ENCODE measurements around the gene KRT75. TPM values are rescaled to one million over a fixed set of nuclear protein-coding genes. Genes with fewer than 3 reads are reported as not detected.

Gene KRT75
- total and polyA plus RNA-seq, 8 donors, result not detected

DNA sequence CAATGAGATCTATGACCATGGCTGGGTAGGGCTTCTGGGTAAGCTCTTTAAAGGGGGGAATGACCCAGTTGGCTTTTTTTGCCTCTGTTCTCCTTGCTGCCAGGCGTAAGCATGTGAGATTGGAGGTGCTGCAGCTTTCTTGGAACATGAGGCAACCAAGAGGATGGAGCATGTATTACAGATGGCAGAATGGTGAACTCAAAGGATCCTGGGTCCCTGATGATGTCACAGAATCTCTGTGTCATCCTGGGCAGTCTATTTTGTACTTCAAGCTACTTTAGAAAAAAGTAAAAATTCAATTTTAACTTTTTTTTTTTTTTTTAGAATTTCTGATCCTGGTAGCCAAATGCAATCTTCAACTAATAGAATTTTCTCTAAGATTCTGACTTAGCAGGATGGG lies 36.0 kb downstream of the KRT75 start:
- no peaks in the 10 kb centered on the region for H3K9me3 ChIP-seq
- FAIRE-seq, result no peak
- intact Hi-C loops (cut with DNase I), result loop anchor here in 1 of 3 donors (10.0 kb wide), 1 partner anchor 97 kb away; the partner anchor contains the start of gene KRT6A
- TF ChIP-seq, protein P1, sequence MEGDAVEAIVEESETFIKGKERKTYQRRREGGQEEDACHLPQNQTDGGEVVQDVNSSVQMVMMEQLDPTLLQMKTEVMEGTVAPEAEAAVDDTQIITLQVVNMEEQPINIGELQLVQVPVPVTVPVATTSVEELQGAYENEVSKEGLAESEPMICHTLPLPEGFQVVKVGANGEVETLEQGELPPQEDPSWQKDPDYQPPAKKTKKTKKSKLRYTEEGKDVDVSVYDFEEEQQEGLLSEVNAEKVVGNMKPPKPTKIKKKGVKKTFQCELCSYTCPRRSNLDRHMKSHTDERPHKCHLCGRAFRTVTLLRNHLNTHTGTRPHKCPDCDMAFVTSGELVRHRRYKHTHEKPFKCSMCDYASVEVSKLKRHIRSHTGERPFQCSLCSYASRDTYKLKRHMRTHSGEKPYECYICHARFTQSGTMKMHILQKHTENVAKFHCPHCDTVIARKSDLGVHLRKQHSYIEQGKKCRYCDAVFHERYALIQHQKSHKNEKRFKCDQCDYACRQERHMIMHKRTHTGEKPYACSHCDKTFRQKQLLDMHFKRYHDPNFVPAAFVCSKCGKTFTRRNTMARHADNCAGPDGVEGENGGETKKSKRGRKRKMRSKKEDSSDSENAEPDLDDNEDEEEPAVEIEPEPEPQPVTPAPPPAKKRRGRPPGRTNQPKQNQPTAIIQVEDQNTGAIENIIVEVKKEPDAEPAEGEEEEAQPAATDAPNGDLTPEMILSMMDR (IDR thresholded peaks at IDR 0.05), result no peak
- no peak for ATAC-seq
- no peaks in the 10 kb centered on the region for H3K27me3 ChIP-seq
- H3K4me3 ChIP-seq, result no peak overlapping the region
- no peak for DNase-seq
- no peaks in the 10 kb centered on the region for H3K4me1 ChIP-seq
- 83 to 93% methylated on average over 1 of the region's 1 CpG for WGBS, 2 donors
- H3K27ac ChIP-seq, result no peak overlapping the region
- no peaks in the 10 kb centered on the region for H3K36me3 ChIP-seq

DNA sequence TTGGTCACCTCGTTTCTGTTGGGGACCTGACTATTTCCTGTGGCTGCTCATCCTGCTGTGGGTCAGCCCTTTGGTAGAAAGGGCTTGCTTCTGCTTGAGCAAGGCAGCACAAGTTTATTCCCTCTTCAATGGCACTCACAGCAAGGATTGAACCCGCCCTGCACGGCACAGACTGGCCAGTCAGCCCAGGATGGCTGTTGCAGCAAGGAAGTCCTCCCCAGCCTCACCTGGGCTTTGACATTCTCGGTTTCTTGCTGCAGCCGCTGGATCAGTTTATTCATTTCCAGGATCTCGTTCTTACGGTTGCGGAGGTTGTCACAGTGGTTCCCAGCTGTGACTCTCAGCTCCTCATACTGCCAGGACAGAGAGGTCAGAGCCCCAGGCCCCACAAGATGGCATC lies 37.5 kb downstream of the KRT75 start:
- FAIRE-seq (no peak), ATAC-seq (no peak), DNase-seq (no peak)
- TF ChIP-seq, protein P1 (IDR thresholded peaks at IDR 0.05), result no peak
- 69 to 72% methylated on average over 8 of the region's 8 CpGs for WGBS, 2 donors
- H3K4me1 ChIP-seq, result no peaks in the 10 kb centered on the region
- intact Hi-C loops (cut with DNase I), result loop anchor here in 1 of 3 donors (10.0 kb wide), 1 partner anchor 98 kb away; the partner anchor contains the start of gene KRT6A
- H3K9me3 ChIP-seq, result no peaks in the 10 kb centered on the region
- no peaks in the 10 kb centered on the region for H3K36me3 ChIP-seq
- H3K27me3 ChIP-seq, result no peaks in the 10 kb centered on the region
- no peak overlapping the region for H3K4me3 ChIP-seq
- no peak overlapping the region for H3K27ac ChIP-seq

DNA sequence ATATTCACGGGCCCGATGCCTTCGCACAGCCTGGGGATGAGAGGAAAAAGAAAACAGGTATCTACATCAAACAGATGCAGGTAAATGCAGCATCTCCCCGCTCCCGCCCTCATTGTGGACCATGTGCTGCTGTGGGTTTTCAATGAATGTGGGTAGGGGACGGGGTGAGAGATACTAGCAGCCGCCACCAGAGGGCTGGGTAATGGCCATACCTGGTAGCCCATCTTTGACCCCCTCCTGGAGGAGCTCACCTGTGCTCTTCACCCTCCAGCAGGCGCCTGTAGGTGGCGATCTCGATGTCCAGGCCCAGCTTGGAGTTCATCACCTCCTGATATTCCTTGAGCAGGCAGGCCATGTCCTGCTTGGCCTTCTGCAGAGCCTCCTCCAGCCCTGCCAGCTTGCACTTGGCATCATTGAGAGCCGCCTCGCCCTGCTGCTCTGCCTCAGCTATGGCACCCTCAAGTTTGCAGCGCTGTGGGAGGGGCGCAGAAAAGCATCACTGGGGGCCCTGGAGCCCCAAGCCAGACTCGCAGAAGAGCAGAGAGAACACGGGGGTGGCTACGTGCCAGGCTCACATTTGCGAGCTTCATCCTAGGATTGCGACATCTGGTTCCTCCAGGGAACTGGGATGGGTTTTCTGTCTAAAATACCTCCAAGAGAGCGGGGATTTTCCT lies 38.3 kb downstream of the KRT75 start:
- no peaks in the 10 kb centered on the region for H3K36me3 ChIP-seq
- H3K27ac ChIP-seq, result no peak overlapping the region
- H3K4me3 ChIP-seq, result no peak overlapping the region
- 60 to 67% methylated on average over 20 of the region's 20 CpGs for WGBS, 2 donors
- ATAC-seq (peak in 3 of 4 donors; percentile 31 to 61 (median 38)), DNase-seq (peak in 1 of 6 donors; percentile 50), FAIRE-seq (no peak)
- intact Hi-C loops (cut with DNase I), result loop anchor here in 1 of 3 donors (10.0 kb wide), 1 partner anchor 99 kb away; the partner anchor contains the start of gene KRT6A
- TF ChIP-seq, protein P1 (IDR thresholded peaks at IDR 0.05), result peak in 1 of 4 donors; percentile 12
- no peaks in the 10 kb centered on the region for H3K9me3 ChIP-seq
- H3K4me1 ChIP-seq, result no peaks in the 10 kb centered on the region
- H3K27me3 ChIP-seq, result no peaks in the 10 kb centered on the region

DNA sequence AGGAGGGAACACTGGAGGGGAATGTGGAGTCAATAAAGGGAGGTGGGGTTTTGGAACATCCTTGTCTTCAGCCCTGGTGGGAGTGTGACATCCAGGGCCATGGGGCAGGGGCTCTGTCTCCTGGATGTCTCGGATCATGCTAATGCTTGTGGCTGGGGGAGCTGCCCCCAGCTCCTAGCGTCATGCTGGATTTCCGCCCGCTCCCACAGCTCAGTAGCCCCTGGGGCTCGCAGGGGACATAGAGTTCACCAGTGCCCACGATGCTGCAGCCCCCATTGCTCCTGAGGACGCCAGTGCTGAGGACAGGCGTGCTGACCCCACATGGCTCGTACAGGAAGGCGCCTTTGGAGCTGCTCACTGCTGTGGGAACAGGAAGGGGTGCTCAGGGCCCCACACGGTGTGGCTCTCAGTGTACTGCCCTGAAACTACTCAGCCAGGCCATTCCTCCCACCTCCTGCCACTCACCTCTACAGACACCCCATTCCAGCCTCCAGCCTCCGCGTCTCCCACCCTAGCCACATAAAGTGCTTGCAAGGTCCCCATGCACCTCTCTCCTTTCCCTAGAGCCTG lies 39.2 kb downstream of the KRT75 start:
- no peak overlapping the region for H3K27ac ChIP-seq
- H3K36me3 ChIP-seq, result no peaks in the 10 kb centered on the region
- 73 to 80% methylated on average over 12 to 13 of the region's 13 CpGs for WGBS, 2 donors
- no peaks in the 10 kb centered on the region for H3K4me1 ChIP-seq
- no peaks in the 10 kb centered on the region for H3K9me3 ChIP-seq
- DNase-seq (no peak), ATAC-seq (no peak), FAIRE-seq (no peak)
- no peaks in the 10 kb centered on the region for H3K27me3 ChIP-seq
- TF ChIP-seq, protein P1 (IDR thresholded peaks at IDR 0.05), result no peak
- H3K4me3 ChIP-seq, result no peak overlapping the region
- intact Hi-C loops (cut with DNase I), result loop anchor here in 1 of 3 donors (10.0 kb wide), 1 partner anchor 100 kb away; the partner anchor contains the start of gene KRT6A

Measured in pancreas (tissue), 10 donors.